Dendritic cell treated with granulocyte-macrophage colony-stimulating factor and Interleukin-4, amounts not matched to agents 40 ng/mL and 50 ng/mL, for 4 days (primary cell): Measurements from ENCODE around the gene PUM2.

Experiments
- H3K27ac Mint-ChIP-seq: one replicate; pipeline ENCODE4 v1.8.0; 2022; ENCODE audit warnings: mild to moderate bottlenecking, mixed read lengths
- H3K27me3 Mint-ChIP-seq: one replicate; pipeline ENCODE4 v1.8.0; 2022; ENCODE audit warnings: mild to moderate bottlenecking, mixed read lengths
- H3K36me3 Mint-ChIP-seq: one replicate; pipeline ENCODE4 v1.8.0; 2022; ENCODE audit warnings: low read depth, mixed read lengths
- H3K4me1 Mint-ChIP-seq: one replicate; pipeline ENCODE4 v1.8.0; 2022; ENCODE audit warnings: low read depth, mixed read lengths
- H3K4me3 Mint-ChIP-seq: one replicate; pipeline ENCODE4 v1.8.0; 2022; ENCODE audit warnings: mild to moderate bottlenecking, moderate library complexity, mixed read lengths
- H3K9me3 Mint-ChIP-seq: one replicate; pipeline ENCODE4 v1.8.0; 2022; ENCODE audit warnings: mixed read lengths
- intact Hi-C: fragments of 100-400 bp; cut with micrococcal nuclease; formaldehyde crosslinking; loops from one replicate; pipeline ENCODE4 v1.15.0; 2022

Gene PUM2

DNA sequence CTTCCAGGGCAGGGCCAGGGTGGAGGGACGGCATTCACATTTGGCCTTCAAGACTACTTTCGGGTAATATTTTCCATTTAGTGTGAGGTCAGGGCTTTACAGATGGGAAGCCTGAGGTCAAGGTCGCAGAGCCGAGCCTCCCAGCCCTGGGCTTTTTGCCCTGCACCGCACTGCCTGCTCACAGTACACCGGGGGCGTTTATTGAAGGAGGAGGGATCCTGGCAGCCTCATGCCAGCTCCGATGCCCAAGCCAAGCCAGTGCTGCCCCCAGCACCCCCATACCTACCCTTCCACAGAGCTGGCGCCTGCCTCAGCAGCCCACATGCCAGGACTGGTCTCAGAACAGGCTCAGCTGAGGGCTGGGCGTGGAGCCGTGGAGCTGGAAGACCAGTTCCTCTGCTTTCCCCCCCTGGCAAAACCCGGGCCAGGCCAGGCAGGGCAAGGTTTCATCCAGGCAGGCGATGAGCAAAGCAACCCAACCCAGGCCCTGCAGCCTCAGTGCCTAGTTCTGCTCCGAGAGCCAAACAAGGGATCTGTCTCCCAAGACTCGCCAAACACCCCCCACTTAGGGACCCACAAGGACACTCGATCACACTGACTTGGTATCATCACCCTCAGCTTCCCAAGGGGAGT lies 137.7 kb downstream of the PUM2 start:
- peaks cover 4% of the 10 kb centered on the region for H3K27me3 Mint-ChIP-seq
- H3K36me3 Mint-ChIP-seq: no peaks in the 10 kb centered on the region

GRCh38 chr2:20212459-20212870 lies 138.2 kb downstream of the PUM2 start:
- Mint-ChIP-seq H3K4me1 (no peaks in the 10 kb centered on the region), H3K27ac (no peak overlapping the region), H3K36me3 (no peaks in the 10 kb centered on the region), H3K27me3 (peaks cover 4% of the 10 kb centered on the region), H3K4me3 (no peak overlapping the region), H3K9me3 (no peaks in the 10 kb centered on the region)
- intact Hi-C loops: no loop called here

More for the DNA sequence above, 137.7 kb downstream of the PUM2 start:
- intact Hi-C loops: no loop called here
- Mint-ChIP-seq H3K4me1 (no peaks in the 10 kb centered on the region), H3K27ac (no peak overlapping the region), H3K4me3 (no peak overlapping the region), H3K9me3 (no peaks in the 10 kb centered on the region)

GRCh38 chr2:20211860-20212458 lies 138.7 kb downstream of the PUM2 start:
- no peak overlapping the region for H3K27ac Mint-ChIP-seq
- no peaks in the 10 kb centered on the region for H3K36me3 Mint-ChIP-seq
- H3K27me3 Mint-ChIP-seq: peaks cover 4% of the 10 kb centered on the region
- H3K4me3 Mint-ChIP-seq: no peak overlapping the region
- H3K9me3 Mint-ChIP-seq: no peaks in the 10 kb centered on the region
- intact Hi-C loops: no loop called here
- H3K4me1 Mint-ChIP-seq: no peaks in the 10 kb centered on the region

GRCh38 chr2:20211420-20211819 lies 139.2 kb downstream of the PUM2 start:
- intact Hi-C loops: no loop called here
- H3K4me1 Mint-ChIP-seq: no peaks in the 10 kb centered on the region
- H3K27ac Mint-ChIP-seq: no peak overlapping the region
- H3K27me3 Mint-ChIP-seq: peaks cover 4% of the 10 kb centered on the region
- no peaks in the 10 kb centered on the region for H3K9me3 Mint-ChIP-seq
- no peak overlapping the region for H3K4me3 Mint-ChIP-seq
- H3K36me3 Mint-ChIP-seq: no peaks in the 10 kb centered on the region

GRCh38 chr2:20210462-20210861 lies 140.2 kb downstream of the PUM2 start:
- H3K27me3 Mint-ChIP-seq: peaks cover 4% of the 10 kb centered on the region
- H3K4me1 Mint-ChIP-seq: no peaks in the 10 kb centered on the region
- no peak overlapping the region for H3K27ac Mint-ChIP-seq
- H3K36me3 Mint-ChIP-seq: no peaks in the 10 kb centered on the region
- H3K4me3 Mint-ChIP-seq: no peak overlapping the region
- no peaks in the 10 kb centered on the region for H3K9me3 Mint-ChIP-seq
- intact Hi-C loops: no loop called here

- no peaks in the 10 kb centered on the region for H3K4me1 Mint-ChIP-seq
- H3K27me3 Mint-ChIP-seq: peaks cover 4% of the 10 kb centered on the region
- no peak overlapping the region for H3K27ac Mint-ChIP-seq
- no peaks in the 10 kb centered on the region for H3K9me3 Mint-ChIP-seq
- intact Hi-C loops: no loop called here
- no peak overlapping the region for H3K4me3 Mint-ChIP-seq
- no peaks in the 10 kb centered on the region for H3K36me3 Mint-ChIP-seq
These were observed 141.1 kb downstream of the PUM2 start for GRCh38 chr2:20209373-20210109.

GRCh38 chr2:20208476-20208859 lies 142.2 kb downstream of the PUM2 start:
- H3K36me3 Mint-ChIP-seq: no peaks in the 10 kb centered on the region
- H3K9me3 Mint-ChIP-seq: no peaks in the 10 kb centered on the region
- no peak overlapping the region for H3K27ac Mint-ChIP-seq
- peaks cover 2% of the 10 kb centered on the region for H3K27me3 Mint-ChIP-seq
- no peak overlapping the region for H3K4me3 Mint-ChIP-seq
- no peaks in the 10 kb centered on the region for H3K4me1 Mint-ChIP-seq
- intact Hi-C loops: no loop called here

GRCh38 chr2:20207051-20207450 lies 143.6 kb downstream of the PUM2 start:
- Mint-ChIP-seq H3K9me3 (no peaks in the 10 kb centered on the region), H3K27me3 (peaks cover under 1% of the 10 kb centered on the region), H3K36me3 (no peaks in the 10 kb centered on the region), H3K4me3 (no peak overlapping the region), H3K27ac (no peak overlapping the region), H3K4me1 (no peaks in the 10 kb centered on the region)
- intact Hi-C loops: no loop called here

- H3K36me3 Mint-ChIP-seq: no peaks in the 10 kb centered on the region
- no peak overlapping the region for H3K27ac Mint-ChIP-seq
- intact Hi-C loops: no loop called here
These were observed 144.6 kb downstream of the PUM2 start for GRCh38 chr2:20205915-20206524.

DNA sequence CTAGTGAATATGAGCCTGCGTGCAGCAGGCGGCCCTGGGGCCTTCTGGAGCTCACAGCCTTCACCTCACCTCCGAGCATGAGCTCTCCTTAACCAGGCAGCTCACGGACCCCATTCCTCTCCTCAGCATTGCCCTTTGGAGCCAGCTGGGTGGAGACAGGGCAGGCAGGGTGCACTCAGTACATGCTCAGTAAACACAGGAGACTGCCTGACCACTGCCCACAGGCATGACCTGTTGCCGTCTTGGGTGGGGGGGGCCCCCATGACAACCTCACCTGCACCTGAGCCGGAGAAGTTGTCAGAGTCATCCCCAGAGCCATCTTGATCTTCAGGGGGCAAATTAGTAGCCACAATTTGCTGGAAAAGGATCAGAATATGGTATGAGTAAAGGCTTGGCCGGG lies 145.6 kb downstream of the PUM2 start:
- intact Hi-C loops: no loop called here
- no peaks in the 10 kb centered on the region for H3K4me1 Mint-ChIP-seq
- H3K27me3 Mint-ChIP-seq: no peaks in the 10 kb centered on the region
- H3K36me3 Mint-ChIP-seq: no peaks in the 10 kb centered on the region
- H3K27ac Mint-ChIP-seq: no peak overlapping the region
- H3K9me3 Mint-ChIP-seq: no peaks in the 10 kb centered on the region
- H3K4me3 Mint-ChIP-seq: no peak overlapping the region

More at GRCh38 chr2:20205915-20206524, 144.6 kb downstream of the PUM2 start:
- Mint-ChIP-seq H3K4me3 (no peak overlapping the region), H3K4me1 (no peaks in the 10 kb centered on the region), H3K9me3 (no peaks in the 10 kb centered on the region), H3K27me3 (no peaks in the 10 kb centered on the region)

- no peak overlapping the region for H3K4me3 Mint-ChIP-seq
- H3K4me1 Mint-ChIP-seq: no peaks in the 10 kb centered on the region
- intact Hi-C loops: no loop called here
These were observed 147.0 kb downstream of the PUM2 start for GRCh38 chr2:20203521-20204225.

GRCh38 chr2:20203072-20203471 lies 147.6 kb downstream of the PUM2 start:
- intact Hi-C loops: no loop called here
- no peak overlapping the region for H3K4me3 Mint-ChIP-seq
- no peak overlapping the region for H3K27ac Mint-ChIP-seq
- no peaks in the 10 kb centered on the region for H3K27me3 Mint-ChIP-seq
- H3K36me3 Mint-ChIP-seq: no peaks in the 10 kb centered on the region
- no peaks in the 10 kb centered on the region for H3K9me3 Mint-ChIP-seq
- no peaks in the 10 kb centered on the region for H3K4me1 Mint-ChIP-seq

More at GRCh38 chr2:20203521-20204225, 147.0 kb downstream of the PUM2 start:
- Mint-ChIP-seq H3K27ac (no peak overlapping the region), H3K27me3 (no peaks in the 10 kb centered on the region), H3K9me3 (no peaks in the 10 kb centered on the region), H3K36me3 (no peaks in the 10 kb centered on the region)

- Mint-ChIP-seq H3K27me3 (peaks cover 2% of the 10 kb centered on the region), H3K27ac (no peak overlapping the region), H3K4me3 (no peak overlapping the region), H3K36me3 (no peaks in the 10 kb centered on the region), H3K9me3 (no peaks in the 10 kb centered on the region), H3K4me1 (no peaks in the 10 kb centered on the region)
- intact Hi-C loops: no loop called here
These were observed 149.0 kb downstream of the PUM2 start for GRCh38 chr2:20201671-20202070.
